Measurements from ENCODE around the gene SH3BP5.

The SH3BP5 gene

DNA sequence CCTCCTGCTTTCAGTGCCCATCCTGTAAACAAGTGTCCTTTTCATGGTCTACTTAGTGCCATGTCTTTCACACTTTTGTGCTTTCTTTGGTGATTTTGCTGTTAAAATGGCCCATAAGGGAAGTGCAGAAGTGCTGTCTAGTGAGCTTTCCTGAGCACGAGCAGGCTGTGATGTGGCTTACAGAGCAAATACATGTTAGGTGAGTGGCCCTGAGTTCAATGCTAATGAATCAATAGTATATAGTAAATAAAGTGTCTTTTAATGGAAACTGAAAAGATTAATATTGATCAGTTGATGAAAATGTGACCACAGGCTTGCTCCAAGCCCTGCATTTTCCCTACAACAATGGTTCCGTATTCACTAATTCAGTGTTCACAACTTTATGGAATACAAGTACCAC lies 5.7 kb downstream of the SH3BP5 start:
- no peak overlapping the region for H3K4me3 ChIP-seq (ENCODE audit: low read depth, low read length)

DNA sequence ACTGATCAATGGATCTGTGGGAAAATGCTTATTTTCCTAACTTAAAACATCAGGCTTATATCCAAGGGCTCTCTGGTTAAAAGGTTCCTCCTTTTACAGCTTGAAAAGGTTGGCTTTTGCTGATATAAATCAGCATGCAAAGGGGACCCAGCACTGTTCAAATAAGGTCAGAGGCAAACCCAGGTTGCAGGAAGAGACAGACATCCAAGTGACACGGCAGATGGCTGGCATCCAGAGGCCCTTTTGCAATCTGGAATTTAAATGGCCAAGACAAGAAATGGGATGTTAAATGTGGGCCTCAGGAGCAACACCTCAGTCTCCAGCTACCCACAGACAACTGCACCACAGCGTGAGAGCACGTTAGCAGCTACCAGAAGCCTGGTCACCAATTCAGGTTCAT lies 6.3 kb downstream of the SH3BP5 start:
- no peak overlapping the region for H3K4me3 ChIP-seq (ENCODE audit: low read depth, low read length)

DNA sequence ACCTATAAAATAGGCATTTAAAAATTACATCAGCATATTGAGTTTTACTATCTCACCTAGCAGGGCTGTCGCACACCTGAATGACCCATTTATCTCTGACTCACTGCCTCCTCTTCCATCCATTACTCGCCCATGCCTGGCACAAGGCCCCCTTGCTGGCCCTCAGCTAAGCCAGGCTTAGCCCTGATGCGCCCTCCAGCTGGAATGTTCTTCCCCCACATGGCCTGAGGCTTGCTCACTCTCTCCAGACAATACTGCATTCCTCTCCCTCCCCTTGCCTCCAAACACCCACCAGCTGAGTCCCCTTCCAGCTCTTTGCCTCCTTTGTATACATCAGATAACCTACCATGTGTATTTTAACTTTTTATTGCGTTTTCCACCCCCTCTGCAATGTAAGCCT lies 7.2 kb downstream of the SH3BP5 start:
- no peak overlapping the region for H3K4me3 ChIP-seq (ENCODE audit: low read depth, low read length)

DNA sequence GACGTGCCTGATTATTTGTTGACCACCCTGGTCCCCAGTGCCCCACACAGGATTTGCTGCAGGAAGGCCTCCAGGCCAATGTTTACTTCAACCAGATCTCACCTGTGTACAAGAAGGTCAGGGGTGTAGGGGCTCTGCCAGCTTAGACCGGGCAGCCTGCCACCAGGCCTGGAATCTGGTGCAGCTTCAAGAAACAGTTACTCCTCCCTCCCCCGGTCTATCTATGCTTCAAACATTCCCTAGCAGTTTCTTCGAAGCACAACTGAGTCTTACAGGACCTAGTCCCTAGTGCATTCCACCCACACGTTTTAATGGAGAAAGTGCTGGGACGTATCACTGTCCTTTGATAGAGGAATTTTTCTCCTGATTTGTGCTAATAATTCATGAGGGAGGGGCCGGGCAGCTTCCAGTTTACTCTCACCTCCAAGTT lies 8.0 kb downstream of the SH3BP5 start:
- no peak overlapping the region for H3K4me3 ChIP-seq (ENCODE audit: low read depth, low read length)

DNA sequence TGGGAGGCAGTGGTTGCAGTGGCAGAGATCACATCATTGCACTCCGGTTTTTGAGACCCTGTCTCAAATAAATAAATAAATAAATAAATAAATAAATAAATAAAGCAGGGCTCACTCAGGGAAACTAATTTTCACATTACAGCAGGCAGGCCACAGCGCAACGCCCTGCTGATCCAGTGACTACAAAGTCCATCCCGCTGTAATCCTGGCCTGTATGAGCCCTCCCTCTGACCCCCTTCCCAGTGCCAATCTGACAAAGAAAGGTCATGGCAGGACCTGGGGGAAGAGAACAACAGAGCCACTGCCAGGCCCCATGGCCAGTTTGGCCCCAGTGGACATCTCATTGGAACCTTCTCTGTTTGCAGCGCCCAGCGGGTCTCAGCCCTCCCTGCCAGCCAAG lies 9.3 kb downstream of the SH3BP5 start:
- no peak overlapping the region for H3K4me3 ChIP-seq (ENCODE audit: low read depth, low read length)

DNA sequence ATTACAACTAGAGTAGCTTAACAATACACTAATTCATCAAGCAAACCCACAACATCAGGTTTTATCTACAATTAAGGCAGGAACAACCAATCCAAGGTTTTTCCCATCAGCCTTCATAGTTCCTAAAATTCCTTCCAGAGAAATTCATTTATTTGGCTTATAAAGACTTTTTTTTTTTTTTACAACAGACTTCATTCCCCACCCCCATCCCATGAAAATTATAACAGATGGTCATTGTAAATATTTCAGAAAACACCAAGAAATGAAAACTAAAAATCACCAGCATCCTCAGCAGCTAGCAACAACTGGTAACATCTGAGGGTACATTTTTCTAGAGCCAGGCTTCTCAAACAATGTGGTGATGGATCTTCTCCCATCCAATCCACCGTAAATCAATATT lies 11.0 kb downstream of the SH3BP5 start:
- no peak overlapping the region for H3K4me3 ChIP-seq (ENCODE audit: low read depth, low read length)

DNA sequence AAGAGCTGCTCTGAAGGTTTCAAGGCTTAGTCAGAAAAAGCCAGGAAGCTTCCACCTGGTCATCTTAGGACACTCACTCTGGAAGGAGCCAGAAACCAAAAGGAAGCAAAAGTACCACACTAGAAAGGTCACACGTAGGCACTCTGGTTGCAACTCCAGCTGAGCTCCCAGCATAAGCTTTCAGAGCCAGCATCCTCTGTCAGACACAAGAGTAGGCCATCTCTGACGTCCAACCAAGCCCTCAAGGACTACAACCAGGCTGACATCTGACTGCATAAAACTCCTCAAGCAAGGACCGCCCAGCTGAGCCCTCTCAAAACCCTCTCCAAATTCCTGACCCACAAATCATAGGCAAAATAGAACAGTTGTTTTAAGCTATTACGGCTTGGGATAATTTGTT lies 12.8 kb downstream of the SH3BP5 start:
- no peak overlapping the region for H3K4me3 ChIP-seq (ENCODE audit: low read depth, low read length)

DNA sequence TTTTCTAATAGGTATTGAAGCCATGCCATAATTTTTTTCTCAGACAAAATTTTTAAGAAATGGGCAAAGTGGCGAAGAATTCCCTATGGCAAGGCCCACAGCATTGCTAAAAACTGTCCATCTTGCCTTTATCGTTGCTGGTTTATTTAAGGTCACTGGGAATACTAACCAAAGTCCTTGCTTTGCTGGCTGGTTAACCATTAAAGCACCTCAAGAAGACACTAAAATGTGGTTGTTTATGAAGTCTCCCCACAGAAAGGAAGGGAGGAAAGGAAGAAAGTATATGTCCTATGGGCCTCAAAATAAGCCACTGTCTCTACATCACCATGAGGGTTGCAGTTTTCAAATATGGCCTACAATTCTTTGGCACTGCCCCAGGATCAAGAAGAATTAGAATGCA lies 13.2 kb downstream of the SH3BP5 start:
- H3K4me3 ChIP-seq (ENCODE audit: low read depth, low read length) = no peak overlapping the region

DNA sequence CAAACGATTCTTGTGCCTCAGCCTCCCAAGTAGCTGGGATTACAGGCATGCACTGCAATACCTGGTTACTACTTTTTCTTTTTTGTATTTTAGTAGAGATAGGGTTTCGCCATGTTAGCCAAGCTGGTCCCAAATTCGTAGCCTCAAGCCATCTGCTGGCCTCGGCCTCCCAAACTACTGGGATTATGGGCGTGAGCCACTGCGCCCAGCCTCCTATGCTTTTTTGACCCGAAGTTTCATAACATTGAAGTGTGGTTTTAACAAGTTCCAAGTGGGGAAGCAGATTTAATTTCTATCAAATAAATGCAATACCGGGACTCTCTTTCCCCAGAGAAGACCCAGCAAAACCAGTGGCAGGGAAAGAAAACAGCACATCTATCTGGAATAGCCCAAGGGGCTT lies 13.7 kb downstream of the SH3BP5 start:
- H3K4me3 ChIP-seq (ENCODE audit: low read depth, low read length) = no peak overlapping the region

DNA sequence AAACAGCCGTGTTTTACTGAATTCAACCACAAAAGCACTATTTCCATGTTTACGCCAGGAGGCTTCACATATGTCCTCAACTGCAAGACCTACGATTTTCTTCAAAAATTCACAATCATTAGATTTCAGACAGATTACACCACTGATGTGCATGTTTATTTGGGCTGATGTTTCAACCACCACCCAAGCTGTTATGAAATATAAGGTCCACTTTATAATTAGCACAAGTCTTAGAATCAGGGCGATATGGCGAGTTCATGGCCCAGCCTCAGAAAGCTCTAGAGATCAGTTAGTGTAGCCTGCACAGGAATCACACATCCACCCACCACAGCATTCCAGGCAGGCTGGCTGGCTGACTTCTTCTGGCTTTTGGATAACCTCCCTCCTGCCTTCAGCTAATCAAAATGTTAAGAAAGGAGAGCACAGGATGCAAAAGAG lies 15.4 kb downstream of the SH3BP5 start:
- H3K4me3 ChIP-seq (ENCODE audit: low read depth, low read length) = no peak overlapping the region

DNA sequence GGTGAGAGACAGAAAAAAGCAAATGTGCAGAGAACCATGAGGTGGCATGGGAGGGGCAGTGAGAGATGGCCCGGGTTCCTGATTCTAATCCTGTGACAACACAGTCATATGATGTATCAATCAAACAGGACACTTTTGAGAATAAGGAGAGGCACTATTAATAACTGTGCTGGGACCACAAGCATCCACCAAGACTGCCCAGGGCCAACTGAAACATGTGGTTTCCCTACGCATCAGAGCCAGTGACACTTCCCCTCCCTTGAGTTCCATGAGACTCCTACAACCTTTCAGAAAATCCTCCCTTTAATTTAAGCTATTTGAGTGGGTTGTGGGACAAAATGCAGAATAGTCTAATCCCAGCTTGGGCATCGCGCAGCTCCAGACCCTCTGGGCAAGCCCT lies 17.4 kb downstream of the SH3BP5 start:
- H3K4me3 ChIP-seq (ENCODE audit: low read depth, low read length) = no peak overlapping the region

DNA sequence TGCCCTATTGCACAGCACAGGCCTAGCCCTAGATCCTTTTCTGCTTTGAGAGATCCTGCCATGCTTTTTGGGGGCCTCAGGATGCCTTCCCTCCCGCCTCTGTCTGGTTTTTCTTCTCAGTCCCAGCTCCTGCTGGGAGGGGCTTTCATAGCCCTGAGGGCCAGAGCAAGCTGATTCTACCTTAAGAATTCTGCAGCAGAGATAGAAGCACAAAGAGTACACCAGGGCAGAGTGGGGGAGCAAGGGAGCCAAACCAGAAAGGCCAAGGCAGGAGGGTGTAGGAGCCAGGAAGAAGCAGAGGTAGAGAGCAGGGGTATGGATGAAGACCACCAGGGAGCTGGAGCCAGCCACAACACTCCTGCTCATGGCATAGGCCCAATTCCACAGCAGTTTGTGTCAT lies 18.1 kb downstream of the SH3BP5 start:
- H3K4me3 ChIP-seq (ENCODE audit: low read depth, low read length) = no peak overlapping the region

DNA sequence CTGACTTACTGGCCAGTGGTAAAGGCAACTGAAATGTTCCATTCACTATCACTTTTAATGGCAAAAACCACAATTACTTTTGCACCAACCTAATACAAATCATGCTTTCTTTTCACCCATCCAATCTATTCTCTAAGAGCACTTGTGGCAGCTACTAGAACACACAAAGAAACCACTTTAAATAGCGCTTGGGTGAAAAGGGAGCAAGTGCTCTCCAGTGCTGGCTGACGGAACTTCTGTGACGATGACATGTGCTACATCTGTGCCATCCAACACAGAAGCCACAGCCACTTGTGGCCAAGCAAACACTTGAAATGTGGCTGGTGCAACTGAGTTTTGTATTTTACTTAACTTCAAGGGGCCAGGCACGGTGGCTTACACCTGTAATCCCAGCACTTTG lies 18.9 kb downstream of the SH3BP5 start:
- H3K4me3 ChIP-seq (ENCODE audit: low read depth, low read length) = no peak overlapping the region

DNA sequence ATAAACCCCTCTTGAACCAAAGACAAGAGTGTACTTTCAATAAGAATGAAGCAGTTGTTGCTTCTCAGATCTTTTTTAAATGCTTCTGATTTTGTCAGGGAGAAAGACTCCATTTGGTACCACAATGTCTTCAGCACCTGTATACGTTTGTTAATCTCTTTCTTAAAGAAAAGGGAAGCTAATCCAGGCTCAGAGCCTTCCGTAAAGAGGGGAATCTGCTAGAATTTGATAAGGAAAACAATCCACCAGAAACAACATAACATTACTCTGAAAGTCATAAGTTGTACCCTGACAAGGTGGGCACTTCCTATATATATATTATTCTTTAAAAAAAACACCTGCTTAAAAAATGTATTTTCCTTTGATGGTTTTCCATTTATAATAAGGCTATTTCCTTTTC lies 19.8 kb downstream of the SH3BP5 start:
- H3K4me3 ChIP-seq (ENCODE audit: low read depth, low read length) = no peak overlapping the region

DNA sequence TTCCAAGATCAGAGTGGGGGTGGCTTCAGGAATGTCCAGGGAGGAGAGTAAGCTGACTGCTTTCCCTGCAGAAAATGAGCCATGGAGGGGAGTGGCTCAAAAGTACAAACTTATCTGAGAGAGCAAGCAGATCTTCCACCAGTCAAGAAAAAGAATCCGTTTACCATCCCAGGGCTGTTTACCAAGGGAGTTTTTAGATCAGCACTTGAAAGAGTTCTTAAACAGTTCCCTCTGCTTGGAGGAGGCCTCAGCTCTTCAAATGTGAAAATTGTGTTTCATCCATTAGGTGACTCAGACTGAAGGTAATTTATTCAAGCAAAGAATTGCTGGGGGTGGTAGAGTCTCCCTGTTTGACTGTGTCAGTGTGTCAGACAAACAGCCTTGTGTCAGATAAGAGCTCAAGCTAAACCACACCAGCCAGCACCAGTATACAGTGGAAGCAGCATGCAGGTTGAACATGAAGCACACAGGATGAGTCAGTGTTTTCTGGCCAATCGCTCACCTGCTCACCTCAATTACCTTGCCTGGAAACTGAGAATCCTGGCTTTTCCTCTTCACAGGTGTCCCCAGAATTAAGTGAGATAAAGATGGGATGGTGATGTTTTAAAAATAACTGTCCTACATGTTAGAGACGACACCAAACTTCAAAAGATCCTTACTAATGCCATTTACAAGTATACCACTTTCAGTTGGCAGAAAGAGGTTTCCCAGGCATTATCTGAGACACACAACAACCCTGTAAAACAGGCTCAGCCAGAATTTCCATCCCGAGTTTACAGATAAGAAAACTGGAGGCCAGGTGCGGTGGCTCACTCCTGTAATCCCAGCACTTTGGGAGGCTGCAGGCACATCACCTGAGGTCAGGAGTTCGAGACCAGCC lies 21.7 kb downstream of the SH3BP5 start:
- no peak overlapping the region for H3K4me3 ChIP-seq (ENCODE audit: low read depth, low read length)

DNA sequence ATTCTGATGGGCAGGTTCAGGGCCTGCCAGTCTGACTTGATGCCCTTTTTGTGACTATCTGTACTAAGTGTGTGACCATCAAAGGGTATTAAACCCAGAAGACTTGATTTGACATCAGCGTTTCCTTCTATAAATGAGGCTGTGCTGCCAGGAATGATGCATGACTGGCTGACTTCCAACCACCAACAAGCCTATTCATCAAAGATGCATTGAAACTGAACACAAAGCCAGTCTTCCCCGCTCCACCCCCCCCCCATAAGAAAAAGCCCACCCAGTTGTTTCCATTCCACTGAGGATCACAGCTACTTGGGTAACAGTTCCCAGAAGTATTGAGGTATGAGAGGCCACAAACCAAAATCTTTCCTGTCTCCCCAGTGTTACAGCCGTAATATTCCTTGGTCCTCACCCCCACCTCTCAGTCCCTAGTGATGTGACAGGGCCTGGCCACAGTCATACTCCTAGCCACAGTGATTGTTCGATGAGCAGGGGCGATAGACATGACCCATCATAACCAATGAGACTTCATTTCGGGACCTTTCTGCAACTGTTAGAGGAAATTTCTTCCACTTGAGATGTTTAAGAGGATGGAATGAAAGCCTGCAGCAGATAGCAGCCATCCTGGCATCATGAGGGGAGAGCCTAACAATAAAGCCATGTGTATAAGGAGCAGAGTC lies 22.6 kb downstream of the SH3BP5 start:
- no peak overlapping the region for H3K4me3 ChIP-seq (ENCODE audit: low read depth, low read length)

DNA sequence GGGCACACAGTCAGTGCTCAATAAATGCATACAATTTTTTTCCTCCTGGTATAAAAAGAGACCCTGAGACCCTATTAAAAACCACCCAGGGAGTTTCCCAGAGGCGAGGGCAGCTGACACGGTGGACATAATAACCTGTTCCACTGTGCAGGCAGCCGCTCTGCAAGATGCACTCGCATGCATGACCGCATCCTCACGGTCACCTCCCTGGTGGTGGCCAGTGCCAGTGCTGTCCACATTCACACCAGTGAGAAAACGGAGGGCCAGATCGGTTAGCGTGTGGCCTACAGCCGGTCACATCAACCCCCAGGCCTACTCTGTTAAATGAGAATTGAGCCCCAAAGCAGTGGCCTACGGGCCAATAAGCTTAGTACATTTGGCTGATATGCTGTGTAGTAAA lies 24.8 kb downstream of the SH3BP5 start:
- H3K4me3 ChIP-seq (ENCODE audit: low read depth, low read length) = no peak overlapping the region

DNA sequence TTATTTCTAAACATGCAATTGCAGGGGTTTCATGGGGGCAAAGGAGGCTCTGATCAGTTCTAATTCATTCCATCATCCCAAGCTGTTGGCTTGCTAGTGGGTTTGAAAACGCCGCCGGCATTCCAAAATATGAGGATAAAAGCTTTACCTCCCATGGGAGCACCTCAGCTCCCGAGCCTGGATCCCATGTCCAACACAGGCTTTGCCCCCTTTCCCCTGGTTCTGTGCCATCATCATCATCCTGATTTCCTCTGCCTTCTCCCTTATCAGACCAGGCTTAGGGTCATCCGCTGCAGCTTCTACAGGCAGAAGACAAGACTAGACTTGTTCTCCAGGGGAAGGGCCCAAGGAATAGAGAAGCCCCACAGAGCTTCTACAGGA lies 25.4 kb downstream of the SH3BP5 start:
- H3K4me3 ChIP-seq (ENCODE audit: low read depth, low read length) = no peak overlapping the region

DNA sequence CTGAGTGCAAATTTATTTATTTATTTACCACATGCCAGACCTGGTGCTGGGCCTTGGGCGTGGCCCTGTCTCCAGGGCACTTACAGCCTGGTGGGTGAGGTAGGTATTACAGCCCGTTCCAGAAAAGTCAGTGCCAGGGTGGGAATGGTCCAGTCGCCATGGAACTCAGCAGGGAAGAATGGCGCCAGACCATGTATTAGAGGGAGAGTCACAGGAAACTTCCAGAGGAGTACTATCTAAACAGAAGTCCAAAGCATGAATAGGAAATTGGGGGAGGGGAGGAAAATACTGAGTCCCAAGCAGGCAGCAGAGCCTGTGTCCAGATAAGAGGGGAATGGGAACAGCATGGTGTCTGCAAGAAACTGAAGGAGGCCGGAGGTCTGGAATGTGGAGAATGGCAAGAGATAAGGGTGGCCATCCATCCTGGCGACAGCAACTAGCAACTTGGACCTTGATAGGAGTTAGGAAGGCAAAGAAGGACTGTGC lies 27.0 kb downstream of the SH3BP5 start:
- H3K4me3 ChIP-seq (ENCODE audit: low read depth, low read length) = no peak overlapping the region

DNA sequence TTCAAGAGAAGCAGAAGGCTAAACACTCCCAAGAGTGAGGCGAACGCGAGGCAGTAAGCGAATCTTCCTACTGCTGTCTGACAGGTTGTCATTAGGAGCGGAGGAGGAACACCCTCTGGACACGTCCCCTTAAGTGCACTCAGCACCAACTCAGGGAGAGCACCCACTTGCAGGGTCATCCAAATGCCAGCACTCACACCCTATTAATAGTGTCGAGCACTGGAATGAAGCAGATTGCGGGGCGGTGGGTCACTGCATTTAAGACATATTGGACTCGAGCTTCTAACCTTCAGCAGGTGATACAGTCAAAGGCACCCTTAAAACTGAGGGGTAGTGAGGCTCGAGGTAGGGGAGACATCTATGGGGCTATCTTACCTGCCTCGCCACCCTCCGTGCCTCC lies 28.7 kb downstream of the SH3BP5 start:
- H3K4me3 ChIP-seq (ENCODE audit: low read depth, low read length) = no peak overlapping the region

DNA sequence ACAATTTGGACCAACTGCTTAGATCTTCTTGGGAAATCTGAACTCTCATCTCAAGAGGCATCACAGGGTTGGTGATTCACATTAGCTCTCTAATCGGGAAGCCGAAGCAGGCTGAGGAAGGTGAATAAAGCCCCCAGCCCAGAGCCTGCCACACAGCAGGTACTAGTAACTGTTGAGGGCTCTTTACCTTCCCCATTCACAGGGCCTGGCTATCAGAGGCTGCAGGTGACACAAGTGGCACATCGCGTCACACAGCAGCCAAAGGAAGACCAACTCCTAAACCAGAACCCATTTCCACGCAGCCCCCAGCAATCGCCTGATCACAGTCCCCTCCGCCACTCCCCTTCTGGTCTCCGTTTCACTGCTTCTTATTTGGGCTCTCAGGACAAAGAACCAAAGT lies 29.2 kb downstream of the SH3BP5 start:
- H3K4me3 ChIP-seq (ENCODE audit: low read depth, low read length) = no peak overlapping the region

DNA sequence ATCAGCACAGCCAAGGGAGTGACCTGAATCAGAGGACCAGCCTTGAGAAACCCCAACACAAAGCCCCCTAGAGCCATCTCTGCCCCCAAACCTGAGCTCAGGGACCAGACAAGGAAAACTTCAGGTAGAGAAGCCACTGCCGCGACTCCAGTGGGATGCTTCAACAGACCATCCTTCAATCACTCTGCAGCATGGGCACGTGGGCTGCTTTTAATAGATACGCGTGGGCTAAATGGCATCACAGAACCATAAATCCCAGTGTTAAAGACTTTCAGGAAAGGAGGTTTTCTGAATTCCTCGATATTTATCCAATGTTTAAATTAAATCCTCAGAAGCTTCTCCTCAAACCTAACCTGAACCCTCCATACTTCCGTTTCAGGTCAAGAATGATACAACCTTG lies 30.6 kb downstream of the SH3BP5 start:
- H3K4me3 ChIP-seq (ENCODE audit: low read depth, low read length) = no peak overlapping the region
